HG03139 (cell line): ENCODE measurements around the gene TSSK3.
"Not testable (repeated sequence)": the region's sequence is repeated elsewhere in the genome, so short reads cannot be mapped to it uniquely, and the experiment has no call there.

ENCODE experiments used
- ATAC-seq: cut with Tn5 transposase; IDR thresholded peaks from one replicate; pipeline ENCODE4 v1.9.1; 2021; ENCODE audit not compliant: unreplicated experiment

Gene TSSK3

GRCh38 chr1:32396524-32396923, 34.2 kb downstream of the TSSK3 start:
- ATAC-seq = not testable (repeated sequence)

GRCh38 chr1:32398401-32398800, 36.1 kb downstream of the TSSK3 start:
- ATAC-seq = no peak

- ATAC-seq = no peak
Measured at GRCh38 chr1:32399843-32400242, 37.5 kb downstream of the TSSK3 start.

- no peak for ATAC-seq
Measured at GRCh38 chr1:32400876-32401631, 38.7 kb downstream of the TSSK3 start.

- ATAC-seq = no peak
Measured at GRCh38 chr1:32404946-32405345, 42.6 kb downstream of the TSSK3 start.

GRCh38 chr1:32405672-32406467, 43.5 kb downstream of the TSSK3 start:
- ATAC-seq = no peak

GRCh38 chr1:32406629-32407111, 44.3 kb downstream of the TSSK3 start:
- ATAC-seq = no peak

- no peak for ATAC-seq
Measured at GRCh38 chr1:32411261-32411660, 48.9 kb downstream of the TSSK3 start.

- ATAC-seq = no peak
Measured at GRCh38 chr1:32413507-32414185, 51.3 kb downstream of the TSSK3 start.
